ENCODE results near the gene RTN4RL1.

The RTN4RL1 gene

DNA sequence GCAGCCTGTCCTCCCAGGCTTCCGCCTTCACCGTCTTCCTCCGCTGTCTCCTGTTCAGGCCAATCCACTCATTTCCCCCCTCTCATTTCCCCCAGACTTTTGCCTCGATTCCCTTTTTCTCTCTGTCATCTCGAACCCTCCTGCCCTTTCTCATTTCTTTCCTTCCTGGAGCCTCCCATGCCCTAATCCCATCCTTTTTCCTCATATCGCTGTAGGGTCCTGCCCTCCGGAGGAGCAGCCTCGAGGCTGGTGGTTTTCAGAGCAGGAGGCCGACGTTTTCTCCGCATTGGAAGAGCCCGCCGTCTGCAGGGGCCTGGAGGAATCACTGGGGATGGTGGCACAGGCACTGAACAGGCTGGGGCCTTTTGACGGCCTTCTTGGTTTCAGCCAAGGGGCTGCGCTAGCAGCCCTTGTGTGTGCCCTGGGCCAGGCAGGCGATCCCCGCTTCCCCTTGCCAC, 17.3 kb upstream of the RTN4RL1 start:
- Histone ChIP-seq H4K20me1 (ENCODE audit: insufficient read depth, low read length) (no peaks in the 10 kb centered on the region), H3K9ac (ENCODE audit: low read length) (peak overlapping the region; percentile 89), H3K79me2 (ENCODE audit: insufficient read depth, low read length) (no peaks in the 10 kb centered on the region), H3K27ac (ENCODE audit: low read depth, low read length, poor library complexity, severe bottlenecking) (peak overlapping the region; percentile 26), H3K27me3 (ENCODE audit: insufficient read depth, low read length) (no peaks in the 10 kb centered on the region), H3F3A (ENCODE audit: insufficient read depth, low read length) (no peaks in the 10 kb centered on the region), H3K36me3 (ENCODE audit: insufficient read depth, low read length) (peaks cover 40% of the 10 kb centered on the region), H3K9me2 (ENCODE audit: low read depth, low read length) (no peaks in the 10 kb centered on the region), H3K4me2 (ENCODE audit: low read length) (peak overlapping the region; percentile 90), H3K9me3 (ENCODE audit: low read length) (no peaks in the 10 kb centered on the region), H3K4me1 (ENCODE audit: insufficient read depth, low read length, severe bottlenecking) (peaks cover 17% of the 10 kb centered on the region), H2AFZ (ENCODE audit: low read length) (no peak overlapping the region), H3K4me3 (ENCODE audit: low read depth, low read length, poor library complexity, severe bottlenecking) (peak overlapping the region; percentile 83)
- TF ChIP-seq EZH2 (IDR thresholded peaks at IDR 0.05; ENCODE audit: borderline replicate concordance, low read length): no peak
- TF ChIP-seq, protein P1, sequence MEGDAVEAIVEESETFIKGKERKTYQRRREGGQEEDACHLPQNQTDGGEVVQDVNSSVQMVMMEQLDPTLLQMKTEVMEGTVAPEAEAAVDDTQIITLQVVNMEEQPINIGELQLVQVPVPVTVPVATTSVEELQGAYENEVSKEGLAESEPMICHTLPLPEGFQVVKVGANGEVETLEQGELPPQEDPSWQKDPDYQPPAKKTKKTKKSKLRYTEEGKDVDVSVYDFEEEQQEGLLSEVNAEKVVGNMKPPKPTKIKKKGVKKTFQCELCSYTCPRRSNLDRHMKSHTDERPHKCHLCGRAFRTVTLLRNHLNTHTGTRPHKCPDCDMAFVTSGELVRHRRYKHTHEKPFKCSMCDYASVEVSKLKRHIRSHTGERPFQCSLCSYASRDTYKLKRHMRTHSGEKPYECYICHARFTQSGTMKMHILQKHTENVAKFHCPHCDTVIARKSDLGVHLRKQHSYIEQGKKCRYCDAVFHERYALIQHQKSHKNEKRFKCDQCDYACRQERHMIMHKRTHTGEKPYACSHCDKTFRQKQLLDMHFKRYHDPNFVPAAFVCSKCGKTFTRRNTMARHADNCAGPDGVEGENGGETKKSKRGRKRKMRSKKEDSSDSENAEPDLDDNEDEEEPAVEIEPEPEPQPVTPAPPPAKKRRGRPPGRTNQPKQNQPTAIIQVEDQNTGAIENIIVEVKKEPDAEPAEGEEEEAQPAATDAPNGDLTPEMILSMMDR (IDR thresholded peaks at IDR 0.05; ENCODE audit: low read length): no peak

- TF ChIP-seq, protein P1 (IDR thresholded peaks at IDR 0.05; ENCODE audit: low read length): peak; percentile 33
- TF ChIP-seq EZH2 (IDR thresholded peaks at IDR 0.05; ENCODE audit: borderline replicate concordance, low read length): no peak
- peaks cover 44% of the 10 kb centered on the region for H3K36me3 ChIP-seq (ENCODE audit: insufficient read depth, low read length)
- no peak within 1 kb of the TSS for H2AFZ ChIP-seq (ENCODE audit: low read length)
Measured at GRCh38 chr17:2041561-2042389, 16.6 kb upstream of the RTN4RL1 start, which contains the start of gene OVCA2. Gene OVCA2 (plus strand): TSS chr17:2042022. CDS start chr17:2042048, 26 bp downstream.

GRCh38 chr17:2040942-2041560, 15.9 kb upstream of the RTN4RL1 start:
- TF ChIP-seq, protein P1 (IDR thresholded peaks at IDR 0.05; ENCODE audit: low read length): no peak
- TF ChIP-seq EZH2 (IDR thresholded peaks at IDR 0.05; ENCODE audit: borderline replicate concordance, low read length): no peak
- no peaks in the 10 kb centered on the region for H3K9me2 ChIP-seq (ENCODE audit: low read depth, low read length)

More at GRCh38 chr17:2041561-2042389, 16.6 kb upstream of the RTN4RL1 start, which contains the start of gene OVCA2:
- Histone ChIP-seq H3F3A (ENCODE audit: insufficient read depth, low read length) (no peaks in the 10 kb centered on the region), H3K27me3 (ENCODE audit: insufficient read depth, low read length) (no peaks in the 10 kb centered on the region), H3K4me2 (ENCODE audit: low read length) (peak within 1 kb of the TSS; percentile 90), H3K9me2 (ENCODE audit: low read depth, low read length) (no peaks in the 10 kb centered on the region), H3K4me1 (ENCODE audit: insufficient read depth, low read length, severe bottlenecking) (peaks cover 17% of the 10 kb centered on the region), H3K79me2 (ENCODE audit: insufficient read depth, low read length) (no peaks in the 10 kb centered on the region), H3K27ac (ENCODE audit: low read depth, low read length, poor library complexity, severe bottlenecking) (peak within 1 kb of the TSS; percentile 26), H4K20me1 (ENCODE audit: insufficient read depth, low read length) (no peaks in the 10 kb centered on the region), H3K9ac (ENCODE audit: low read length) (peak within 1 kb of the TSS; percentile 89), H3K9me3 (ENCODE audit: low read length) (no peaks in the 10 kb centered on the region), H3K4me3 (ENCODE audit: low read depth, low read length, poor library complexity, severe bottlenecking) (peak within 1 kb of the TSS; percentile 83)

More at GRCh38 chr17:2040942-2041560, 15.9 kb upstream of the RTN4RL1 start:
- H3K4me1 ChIP-seq (ENCODE audit: insufficient read depth, low read length, severe bottlenecking): peaks cover 17% of the 10 kb centered on the region
- peaks cover 47% of the 10 kb centered on the region for H3K36me3 ChIP-seq (ENCODE audit: insufficient read depth, low read length)
- peak overlapping the region; percentile 90 for H3K4me2 ChIP-seq (ENCODE audit: low read length)
- no peaks in the 10 kb centered on the region for H3K79me2 ChIP-seq (ENCODE audit: insufficient read depth, low read length)
- no peaks in the 10 kb centered on the region for H4K20me1 ChIP-seq (ENCODE audit: insufficient read depth, low read length)
- H3K27ac ChIP-seq (ENCODE audit: low read depth, low read length, poor library complexity, severe bottlenecking): no peak overlapping the region
- H3K27me3 ChIP-seq (ENCODE audit: insufficient read depth, low read length): no peaks in the 10 kb centered on the region
- peak overlapping the region; percentile 83 for H3K4me3 ChIP-seq (ENCODE audit: low read depth, low read length, poor library complexity, severe bottlenecking)
- H3F3A ChIP-seq (ENCODE audit: insufficient read depth, low read length): no peaks in the 10 kb centered on the region
- H3K9ac ChIP-seq (ENCODE audit: low read length): peak overlapping the region; percentile 17; the same call in 1 of the 2 replicates
- H2AFZ ChIP-seq (ENCODE audit: low read length): no peak overlapping the region
- H3K9me3 ChIP-seq (ENCODE audit: low read length): no peaks in the 10 kb centered on the region

Data from OCI-LY1 (cell line).